GM18508 (cell line): Measurements from ENCODE around the gene RTN4R.
"Not testable (repeated sequence)": the region's sequence is repeated elsewhere in the genome, so short reads cannot be mapped to it uniquely, and the experiment has no call there.

Experiments used
- ATAC-seq: cut with Tn5 transposase; IDR thresholded peaks from one replicate; pipeline ENCODE4 v1.9.1; 2021; ENCODE audit warnings: moderate number of reproducible peaks; ENCODE audit not compliant: insufficient read depth, unreplicated experiment

RTN4R gene

GRCh38 chr22:20306646-20307447 lies 38.7 kb upstream of the RTN4R start:
- ATAC-seq, result not testable (repeated sequence)

- ATAC-seq, result no peak
These were observed 38.0 kb upstream of the RTN4R start for GRCh38 chr22:20305894-20306645.

- not testable (repeated sequence) for ATAC-seq
These were observed 37.2 kb upstream of the RTN4R start for GRCh38 chr22:20305230-20305893.

- no peak for ATAC-seq
These were observed 36.5 kb upstream of the RTN4R start for GRCh38 chr22:20304646-20305045.

GRCh38 chr22:20303229-20303534 lies 35.1 kb upstream of the RTN4R start:
- not testable (repeated sequence) for ATAC-seq

- ATAC-seq, result no peak
These were observed 34.5 kb upstream of the RTN4R start for GRCh38 chr22:20302438-20303228.

- ATAC-seq, result no peak
These were observed 31.6 kb upstream of the RTN4R start for GRCh38 chr22:20299746-20300136.

GRCh38 chr22:20298803-20299745 lies 31.0 kb upstream of the RTN4R start:
- ATAC-seq, result no peak

- no peak for ATAC-seq
These were observed 30.1 kb upstream of the RTN4R start for GRCh38 chr22:20298110-20298802.

GRCh38 chr22:20297414-20298109 lies 29.4 kb upstream of the RTN4R start:
- no peak for ATAC-seq

GRCh38 chr22:20296598-20296997 lies 28.5 kb upstream of the RTN4R start:
- ATAC-seq, result no peak

- ATAC-seq, result no peak
These were observed 27.3 kb upstream of the RTN4R start for GRCh38 chr22:20295262-20296064.

- ATAC-seq, result no peak
These were observed 24.6 kb upstream of the RTN4R start for GRCh38 chr22:20292673-20293232.

- ATAC-seq, result no peak
These were observed 24.0 kb upstream of the RTN4R start for GRCh38 chr22:20292108-20292507.

GRCh38 chr22:20291604-20292063 lies 23.5 kb upstream of the RTN4R start:
- ATAC-seq, result no peak

GRCh38 chr22:20291249-20291586 lies 23.1 kb upstream of the RTN4R start:
- no peak for ATAC-seq

GRCh38 chr22:20290578-20291248 lies 22.6 kb upstream of the RTN4R start:
- no peak for ATAC-seq
